Effector memory CD4-positive, alpha-beta T cell (primary cell): ENCODE measurements around the gene RAB35.
A peak's percentile ranks its signal among the peaks of the same experiment; 100 is the strongest.

Source experiments
- DNase-seq, 3 donors: peaks; one replicate each; pipeline ENCODE4 v3.0.0-alpha.2; 2020
- H3K27ac ChIP-seq: 2 replicates; pipeline ENCODE4 v1.7.0; 2013; ENCODE audit warnings: mild to moderate bottlenecking, low read length, moderate library complexity; ENCODE audit not compliant: insufficient read depth, poor library complexity, severe bottlenecking
- H3K27me3 ChIP-seq: replicated peaks from 2 replicates; pipeline ENCODE4 v1.7.0; 2013; ENCODE audit warnings: mild to moderate bottlenecking, low read length; ENCODE audit not compliant: insufficient read depth, control insufficient read depth, poor library complexity, severe bottlenecking
- H3K36me3 ChIP-seq: 2 replicates; pipeline ENCODE4 v1.7.0; 2013; ENCODE audit warnings: mild to moderate bottlenecking, low read length, moderate library complexity; ENCODE audit not compliant: control insufficient read depth, insufficient read depth
- H3K4me1 ChIP-seq: 2 replicates; pipeline ENCODE4 v1.7.0; 2013; ENCODE audit warnings: low read length, mild to moderate bottlenecking; ENCODE audit not compliant: control insufficient read depth, insufficient read depth, poor library complexity, severe bottlenecking
- H3K4me3 ChIP-seq: 2 replicates; pipeline ENCODE4 v1.7.0; 2013; ENCODE audit warnings: low read length, low read depth, mild to moderate bottlenecking; ENCODE audit not compliant: insufficient read depth, poor library complexity, severe bottlenecking
- H3K9me3 ChIP-seq: 2 replicates; pipeline ENCODE4 v1.7.0; 2013; ENCODE audit warnings: mild to moderate bottlenecking, low read length, moderate library complexity; ENCODE audit not compliant: control insufficient read depth

RAB35 gene

GRCh38 chr12:120121343-120121742 lies 4.8 kb upstream of the RAB35 start:
- H3K27me3 ChIP-seq = no peaks in the 10 kb centered on the region
- peak overlapping the region; percentile 15 for H3K27ac ChIP-seq
- H3K36me3 ChIP-seq = no peaks in the 10 kb centered on the region
- H3K4me3 ChIP-seq = no peak overlapping the region
- H3K9me3 ChIP-seq = no peaks in the 10 kb centered on the region
- DNase-seq = no peak
- peaks cover 39% of the 10 kb centered on the region for H3K4me1 ChIP-seq

GRCh38 chr12:120119271-120119973 lies 2.9 kb upstream of the RAB35 start:
- H3K9me3 ChIP-seq = no peaks in the 10 kb centered on the region
- no peaks in the 10 kb centered on the region for H3K36me3 ChIP-seq
- H3K4me3 ChIP-seq = no peak overlapping the region
- H3K4me1 ChIP-seq = peaks cover 56% of the 10 kb centered on the region
- no peak for DNase-seq
- H3K27ac ChIP-seq = no peak overlapping the region
- no peaks in the 10 kb centered on the region for H3K27me3 ChIP-seq

- no peak for DNase-seq
- Histone ChIP-seq H3K4me1 (peaks cover 58% of the 10 kb centered on the region), H3K27ac (no peak overlapping the region)
These were observed 1.9 kb upstream of the RAB35 start for GRCh38 chr12:120118321-120119061.

GRCh38 chr12:120117961-120118320 lies 1.4 kb upstream of the RAB35 start:
- no peak for DNase-seq
- Histone ChIP-seq H3K9me3 (no peaks in the 10 kb centered on the region), H3K27ac (peak overlapping the region; percentile 96), H3K4me3 (peak overlapping the region; percentile 97), H3K4me1 (peaks cover 58% of the 10 kb centered on the region), H3K36me3 (no peaks in the 10 kb centered on the region), H3K27me3 (no peaks in the 10 kb centered on the region)

More at GRCh38 chr12:120118321-120119061, 1.9 kb upstream of the RAB35 start:
- Histone ChIP-seq H3K27me3 (no peaks in the 10 kb centered on the region), H3K36me3 (no peaks in the 10 kb centered on the region), H3K4me3 (no peak overlapping the region), H3K9me3 (no peaks in the 10 kb centered on the region)

GRCh38 chr12:120116792-120117651 lies 469 bp upstream of the RAB35 start:
- peak overlapping the region; percentile 97 for H3K4me3 ChIP-seq
- H3K27ac ChIP-seq = peak overlapping the region; percentile 96
- H3K36me3 ChIP-seq = no peaks in the 10 kb centered on the region
- peaks cover 55% of the 10 kb centered on the region for H3K4me1 ChIP-seq
- peak; percentile 94 to 95 (median 95) for DNase-seq
- H3K27me3 ChIP-seq = no peaks in the 10 kb centered on the region
- no peaks in the 10 kb centered on the region for H3K9me3 ChIP-seq

GRCh38 chr12:120115692-120116440 lies 687 bp downstream of the RAB35 start:
- Histone ChIP-seq H3K27me3 (no peaks in the 10 kb centered on the region), H3K9me3 (no peaks in the 10 kb centered on the region), H3K4me3 (peak overlapping the region; percentile 47), H3K4me1 (peaks cover 53% of the 10 kb centered on the region), H3K27ac (peak overlapping the region; percentile 96), H3K36me3 (no peaks in the 10 kb centered on the region)
- peak in 1 of 3 donors; percentile 8 for DNase-seq

- H3K9me3 ChIP-seq = no peaks in the 10 kb centered on the region
- peak overlapping the region; percentile 4 for H3K4me3 ChIP-seq
- no peaks in the 10 kb centered on the region for H3K36me3 ChIP-seq
- H3K27ac ChIP-seq = peak overlapping the region; percentile 27
- H3K27me3 ChIP-seq = no peaks in the 10 kb centered on the region
- no peak for DNase-seq
- H3K4me1 ChIP-seq = peaks cover 58% of the 10 kb centered on the region
These were observed 1.5 kb downstream of the RAB35 start for GRCh38 chr12:120115066-120115465.

- peaks cover 13% of the 10 kb centered on the region for H3K36me3 ChIP-seq
- no peaks in the 10 kb centered on the region for H3K27me3 ChIP-seq
- H3K4me1 ChIP-seq = peaks cover 48% of the 10 kb centered on the region
- no peaks in the 10 kb centered on the region for H3K9me3 ChIP-seq
- peak; percentile 23 to 39 (median 29) for DNase-seq
- peak overlapping the region; percentile 39 for H3K4me3 ChIP-seq
- H3K27ac ChIP-seq = peak overlapping the region; percentile 68
These were observed 5.7 kb downstream of the RAB35 start for GRCh38 chr12:120110550-120111501.
